Femur (tissue), 1 donor: ENCODE measurements around the gene MTR.

ENCODE experiments used
- DNase-seq: peaks from one replicate; pipeline ENCODE4 v3.0.0-alpha.2; 2017

MTR gene

DNA sequence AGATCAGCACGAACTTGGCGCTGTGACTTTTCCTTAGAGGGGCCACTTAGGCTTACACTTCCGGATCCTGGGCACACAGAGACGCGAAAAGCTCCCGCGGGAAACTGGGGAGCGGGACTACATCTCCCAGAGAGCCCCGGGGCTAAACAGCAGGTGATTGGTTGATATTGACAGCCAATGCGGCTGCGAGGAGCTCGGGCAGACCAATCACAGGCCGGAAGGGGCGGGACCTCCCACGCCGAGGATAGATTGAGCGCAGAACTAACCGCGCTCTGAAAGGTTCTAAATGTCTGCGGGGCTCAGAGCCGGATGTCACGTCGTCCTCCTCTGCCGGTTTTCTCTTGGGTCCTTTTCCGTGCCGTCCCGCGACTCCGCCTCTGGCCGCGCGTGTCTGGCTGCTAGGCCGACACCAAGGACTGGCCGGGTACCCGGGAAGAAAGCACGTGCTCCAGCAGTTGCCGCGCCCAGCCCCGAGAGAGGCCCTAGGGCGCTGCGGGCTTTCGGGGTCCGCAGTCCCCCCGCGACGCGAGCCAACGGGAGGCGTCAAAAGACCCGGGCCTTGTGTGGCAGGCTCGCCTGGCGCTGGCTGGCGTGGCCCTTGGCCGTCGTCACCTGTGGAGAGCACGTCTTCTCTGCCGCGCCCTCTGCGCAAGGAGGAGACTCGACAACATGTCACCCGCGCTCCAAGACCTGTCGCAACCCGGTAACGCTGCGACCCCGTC lies at the start of gene MTR:
TSS of gene MTR (plus strand) at position 258 of the 722 bp plus-strand sequence. CDS start at position 670, 412 bp downstream.
- DNase-seq, result peak; percentile 98

- DNase-seq, result no peak
Observed at GRCh38 chr1:236746785-236747184, 48.3 kb upstream of the MTR start.

- DNase-seq, result no peak
Observed at GRCh38 chr1:236747311-236747985, 47.6 kb upstream of the MTR start.

- no peak for DNase-seq
Observed at GRCh38 chr1:236748268-236748870, 46.7 kb upstream of the MTR start.

DNA sequence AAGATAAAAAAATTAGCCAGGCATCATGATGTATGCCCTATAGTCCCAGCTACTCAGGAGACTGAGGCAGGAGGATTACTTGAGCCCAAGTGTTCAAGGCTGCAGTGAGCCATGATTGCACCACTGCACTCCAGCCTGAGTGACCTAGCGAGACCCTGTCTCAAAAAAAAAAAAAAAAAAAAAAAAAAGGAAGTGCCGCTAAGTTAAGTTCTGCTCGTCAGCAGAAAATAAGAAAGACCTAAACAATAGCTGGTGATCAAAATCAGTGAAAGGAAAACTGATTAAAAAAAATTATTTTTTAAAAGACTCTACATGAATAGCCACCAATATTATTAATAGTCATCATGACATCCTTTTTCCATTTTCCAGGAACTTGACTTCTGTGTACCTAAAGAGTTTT lies 44.2 kb upstream of the MTR start:
- DNase-seq, result no peak

GRCh38 chr1:236751385-236751784 lies 43.7 kb upstream of the MTR start:
- DNase-seq, result no peak

GRCh38 chr1:236751935-236752334 lies 43.2 kb upstream of the MTR start:
- no peak for DNase-seq

DNA sequence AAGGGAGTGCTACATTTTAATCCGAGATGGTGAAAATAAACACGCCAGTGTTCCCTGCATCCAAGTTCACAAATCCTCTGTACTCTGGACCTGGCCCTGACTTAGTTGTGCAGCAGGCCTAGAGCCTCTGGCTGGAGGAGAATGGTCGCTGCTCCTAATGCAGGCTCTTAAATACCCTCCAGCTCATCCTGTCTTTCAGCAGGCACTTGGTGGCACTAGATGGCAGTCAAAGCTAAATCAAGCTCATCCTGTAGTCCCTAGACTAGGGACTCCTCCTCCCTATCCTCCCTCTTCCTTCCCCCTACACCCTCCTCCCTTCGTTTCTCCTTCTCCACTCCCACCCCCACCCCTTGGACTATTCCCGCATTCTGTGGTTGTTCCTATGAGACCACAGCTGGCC lies 41.6 kb upstream of the MTR start:
- no peak for DNase-seq

DNA sequence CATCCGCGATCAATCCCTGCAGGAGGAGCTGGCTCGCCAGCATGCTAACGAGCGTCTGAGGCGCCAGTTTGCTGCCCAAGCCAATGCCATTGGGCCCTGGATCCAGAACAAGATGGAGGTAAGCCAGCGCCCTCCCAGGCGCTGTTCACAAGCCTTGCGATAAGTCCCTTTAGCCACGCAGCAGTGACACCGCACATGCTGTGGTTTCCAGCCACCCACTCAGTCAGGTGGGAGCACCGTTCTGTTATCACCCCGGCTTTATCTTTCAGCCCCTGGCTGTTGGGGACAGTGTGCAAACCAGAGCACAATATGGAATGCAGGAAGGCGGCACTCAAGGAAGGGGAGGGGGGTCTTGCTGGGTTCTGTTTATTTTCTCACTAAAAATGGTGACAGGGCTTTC lies 41.1 kb upstream of the MTR start:
- no peak for DNase-seq

GRCh38 chr1:236754525-236755210 lies 40.4 kb upstream of the MTR start:
- DNase-seq, result no peak

- DNase-seq, result no peak
Observed at GRCh38 chr1:236757640-236758039, 37.5 kb upstream of the MTR start.

GRCh38 chr1:236759252-236759859 lies 35.7 kb upstream of the MTR start:
- no peak for DNase-seq

DNA sequence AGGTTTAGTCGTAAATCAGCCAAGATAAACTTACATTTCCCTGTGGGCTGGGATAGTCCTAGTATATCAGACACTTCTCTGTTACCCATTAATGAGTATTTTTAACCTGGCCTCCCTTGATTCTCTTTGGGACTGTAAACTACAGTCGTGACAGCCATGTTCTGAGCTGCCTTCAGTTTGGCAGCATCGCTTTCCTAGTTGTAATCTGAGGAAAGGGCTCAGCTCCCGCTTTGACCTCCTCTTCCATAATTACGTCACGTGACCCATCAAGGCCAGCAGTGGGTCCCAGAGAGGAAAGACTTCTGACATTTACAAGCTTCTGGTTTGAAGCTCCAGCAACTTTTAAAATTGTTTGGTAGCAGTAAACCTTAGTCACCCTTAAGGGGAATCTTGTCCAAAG lies 34.6 kb upstream of the MTR start:
- no peak for DNase-seq

GRCh38 chr1:236760986-236761385 lies 34.1 kb upstream of the MTR start:
- no peak for DNase-seq

- no peak for DNase-seq
Observed at GRCh38 chr1:236761397-236762132, 33.5 kb upstream of the MTR start.

- no peak for DNase-seq
Observed at GRCh38 chr1:236762410-236762809, 32.7 kb upstream of the MTR start.

- DNase-seq, result no peak
Observed at GRCh38 chr1:236765831-236766230, 29.3 kb upstream of the MTR start.

GRCh38 chr1:236766506-236766905 lies 28.6 kb upstream of the MTR start:
- no peak for DNase-seq

GRCh38 chr1:236767276-236767675 lies 27.8 kb upstream of the MTR start:
- no peak for DNase-seq

DNA sequence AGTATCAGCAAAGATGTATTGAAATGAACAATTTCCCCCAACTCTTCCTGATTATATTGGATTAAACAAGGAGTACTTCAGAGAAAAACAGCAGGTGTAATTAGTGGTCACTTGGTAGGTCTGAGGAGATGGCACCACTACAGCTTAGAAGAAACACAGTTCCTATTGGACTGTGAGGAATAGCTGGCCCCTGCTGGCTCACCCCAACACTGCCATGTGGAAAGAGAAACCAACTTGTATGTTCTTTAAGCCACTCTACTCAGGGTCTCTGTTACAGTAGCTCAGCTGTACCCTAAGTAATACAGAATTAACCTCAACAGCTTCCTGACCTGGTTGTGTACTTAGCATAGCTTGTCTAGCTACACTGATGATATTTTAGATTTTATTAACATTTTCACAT lies 26.5 kb upstream of the MTR start:
- DNase-seq, result no peak

- DNase-seq, result no peak
Observed at GRCh38 chr1:236773919-236774318, 21.2 kb upstream of the MTR start.

DNA sequence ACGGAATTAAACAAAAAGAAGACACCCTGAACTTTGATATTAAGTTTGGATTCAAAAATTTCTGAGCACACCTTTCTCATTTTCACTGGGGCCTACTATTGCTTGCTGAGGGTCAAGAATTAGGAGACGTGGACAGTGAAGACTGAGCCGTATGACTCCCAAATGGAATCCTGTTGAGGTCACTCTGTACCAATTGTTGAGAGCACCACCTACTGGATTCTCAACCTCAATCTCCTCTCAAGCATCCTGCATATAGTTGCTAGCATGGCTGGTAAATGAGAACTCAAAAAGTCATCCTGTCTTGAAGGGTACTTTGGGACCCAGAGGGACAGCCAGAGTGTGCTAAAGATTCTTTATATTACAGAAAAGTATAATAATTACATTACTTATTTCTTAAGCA lies 20.2 kb upstream of the MTR start:
- no peak for DNase-seq

GRCh38 chr1:236779312-236779711 lies 15.8 kb upstream of the MTR start:
- DNase-seq, result no peak
